Adipose tissue (tissue), 3 donors: ENCODE measurements around the gene CBX4. TPM values are rescaled to one million over a fixed set of nuclear protein-coding genes. Genes with fewer than 3 reads are reported as not detected.

Experiments used
- H3K27ac ChIP-seq: one replicate; pipeline ENCODE4 v1.5.1; 2013; ENCODE audit warnings: low read depth, low read length
- WGBS, 3 donors: extraction: QIAGEN DNeasy Blood & Tissue Kit; methylation state at CpG; one replicate each; pipeline ENCODE4 v1.1.7; 2013; 5-methylcytosine and 5-hydroxymethylcytosine counted together
- polyA plus RNA-seq, 3 donors: library from polyadenylated mRNA; stranded (reverse); fragments of 200-250 nt; gene quantifications; one replicate each; pipeline ENCODE4 v1.2.3, GENCODE V29; 2013
- donor health status: healthy with polysubstance abuse.
- donor health status: Bipolar disorder and iron deficiency.
- donor health status: healthy.

Gene CBX4
- polyA plus RNA-seq, 3 donors: 6.3 to 10.6 (median 8.0) TPM

- 1 to 3% (median 1%) methylated on average over 30 to 40 of the region's 40 CpGs for WGBS, 3 donors
- no peak overlapping the region for H3K27ac ChIP-seq
These were observed 29.6 kb downstream of the CBX4 start for GRCh38 chr17:79809530-79810129.

- no peak overlapping the region for H3K27ac ChIP-seq
- WGBS, 3 donors: 16 to 17% (median 16%) methylated on average over 19 to 20 of the region's 20 CpGs
These were observed 30.3 kb downstream of the CBX4 start for GRCh38 chr17:79808763-79809529.

GRCh38 chr17:79806863-79807720 is 32.1 kb downstream of the CBX4 start:
- no peak overlapping the region for H3K27ac ChIP-seq
- WGBS, 3 donors: 22 to 33% (median 28%) methylated on average over 13 of the region's 13 CpGs

GRCh38 chr17:79806446-79806760 is 32.8 kb downstream of the CBX4 start:
- H3K27ac ChIP-seq: no peak overlapping the region
- WGBS, 3 donors: 12 to 26% (median 16%) methylated on average over 4 of the region's 4 CpGs

GRCh38 chr17:79804856-79805696 is 34.2 kb downstream of the CBX4 start:
- WGBS, 3 donors: 16 to 29% (median 16%) methylated on average over 22 of the region's 22 CpGs
- H3K27ac ChIP-seq: no peak overlapping the region

- no peak overlapping the region for H3K27ac ChIP-seq
- 2 to 3% (median 3%) methylated on average over 75 to 76 of the region's 76 CpGs for WGBS, 3 donors
These were observed 35.0 kb downstream of the CBX4 start for GRCh38 chr17:79803997-79804855.

GRCh38 chr17:79803421-79803996 is 35.7 kb downstream of the CBX4 start:
- 8 to 10% (median 9%) methylated on average over 29 to 31 of the region's 31 CpGs for WGBS, 3 donors
- H3K27ac ChIP-seq: no peak overlapping the region

- WGBS, 3 donors: 4 to 7% (median 5%) methylated on average over 56 to 57 of the region's 57 CpGs
- no peak overlapping the region for H3K27ac ChIP-seq
These were observed 36.4 kb downstream of the CBX4 start for GRCh38 chr17:79802736-79803420.

- whole genome bisulfite sequencing, 3 donors: 8 to 11% (median 9%) methylated on average over 11 of the region's 11 CpGs
- H3K27ac ChIP-seq: no peak overlapping the region
These were observed 37.1 kb downstream of the CBX4 start for GRCh38 chr17:79802039-79802735.

GRCh38 chr17:79801156-79802038 is 37.8 kb downstream of the CBX4 start:
- 4 to 11% (median 5%) methylated on average over 52 of the region's 52 CpGs for WGBS, 3 donors
- no peak overlapping the region for H3K27ac ChIP-seq

- whole genome bisulfite sequencing, 3 donors: 2 to 5% (median 2%) methylated on average over 39 to 44 of the region's 44 CpGs
- no peak overlapping the region for H3K27ac ChIP-seq
These were observed 38.7 kb downstream of the CBX4 start for GRCh38 chr17:79800325-79801155.

- H3K27ac ChIP-seq: no peak overlapping the region
- 4 to 7% (median 5%) methylated on average over 30 to 31 of the region's 31 CpGs for WGBS, 3 donors
These were observed 39.5 kb downstream of the CBX4 start for GRCh38 chr17:79799538-79800324.

GRCh38 chr17:79799174-79799537 is 40.1 kb downstream of the CBX4 start:
- no peak overlapping the region for H3K27ac ChIP-seq
- 5 to 6% (median 5%) methylated on average over 23 of the region's 23 CpGs for WGBS, 3 donors
